ENCODE measurements around the gene VEZT. TPM values are rescaled to one million over a fixed set of nuclear protein-coding genes. Genes with fewer than 3 reads are reported as not detected.

VEZT gene
- total and polyA plus RNA-seq, 9 donors = 31.2 to 67.7 (median 52.8) TPM

- peaks cover 21% of the 10 kb centered on the region for H3K4me1 ChIP-seq (ENCODE audit: insufficient read depth)
- 22 to 35% (median 30%) methylated on average over 3 of the region's 3 CpGs for WGBS, 3 donors
- intact Hi-C loops (cut with DNase I) = no loop called here
Measured at GRCh38 chr12:95202691-95203486, 14.7 kb upstream of the VEZT start.

GRCh38 chr12:95203487-95204030, 14.0 kb upstream of the VEZT start:
- Histone ChIP-seq H3K4me1 (ENCODE audit: insufficient read depth) (peaks cover 21% of the 10 kb centered on the region), H3K36me3 (no peaks in the 10 kb centered on the region), H3K9me3 (no peaks in the 10 kb centered on the region), H3K27ac (peak overlapping the region; percentile 61 to 75), H3K4me3 (no peak overlapping the region), H3K27me3 (no peaks in the 10 kb centered on the region)
- intact Hi-C loops (cut with DNase I) = no loop called here
- DNase-seq = no peak
- 3 to 13% (median 5%) methylated on average over 1 of the region's 1 CpG for WGBS, 3 donors
- TF ChIP-seq CTCF (IDR thresholded peaks at IDR 0.05) (no peak), POLR2A (IDR thresholded peaks at IDR 0.05) (no peak), EP300 (IDR thresholded peaks at IDR 0.05) (no peak)

More at GRCh38 chr12:95202691-95203486, 14.7 kb upstream of the VEZT start:
- Histone ChIP-seq H3K27me3 (no peaks in the 10 kb centered on the region), H3K9me3 (no peaks in the 10 kb centered on the region), H3K4me3 (no peak overlapping the region), H3K27ac (peak overlapping the region in 1 of 2 donors; percentile 75), H3K36me3 (no peaks in the 10 kb centered on the region)
- TF ChIP-seq CTCF (IDR thresholded peaks at IDR 0.05) (no peak), POLR2A (IDR thresholded peaks at IDR 0.05) (no peak), EP300 (IDR thresholded peaks at IDR 0.05) (no peak)
- DNase-seq = no peak

- Histone ChIP-seq H3K4me1 (ENCODE audit: insufficient read depth) (peaks cover 20% of the 10 kb centered on the region), H3K4me3 (no peak overlapping the region), H3K27ac (peak overlapping the region; percentile 61 to 75), H3K36me3 (no peaks in the 10 kb centered on the region), H3K27me3 (no peaks in the 10 kb centered on the region), H3K9me3 (no peaks in the 10 kb centered on the region)
- intact Hi-C loops (cut with DNase I) = no loop called here
- 68 to 75% (median 71%) methylated on average over 11 of the region's 11 CpGs for WGBS, 3 donors
- peak; percentile 36 to 74 (median 57) for DNase-seq
- TF ChIP-seq POLR2A (IDR thresholded peaks at IDR 0.05) = peak; percentile 12
- TF ChIP-seq EP300 (IDR thresholded peaks at IDR 0.05) = no peak
Measured at GRCh38 chr12:95204141-95204866, 13.3 kb upstream of the VEZT start.

- WGBS, 3 donors = 93 to 97% (median 97%) methylated on average over 2 of the region's 2 CpGs
- no peaks in the 10 kb centered on the region for H3K9me3 ChIP-seq
- DNase-seq = no peak
- peaks cover 17% of the 10 kb centered on the region for H3K4me1 ChIP-seq (ENCODE audit: insufficient read depth)
- H3K27ac ChIP-seq = peak overlapping the region; percentile 61 to 75
- no peaks in the 10 kb centered on the region for H3K27me3 ChIP-seq
- TF ChIP-seq POLR2A (IDR thresholded peaks at IDR 0.05) = no peak
- no peak for TF ChIP-seq CTCF (IDR thresholded peaks at IDR 0.05)
- TF ChIP-seq EP300 (IDR thresholded peaks at IDR 0.05) = no peak
- intact Hi-C loops (cut with DNase I) = loop anchor here in 1 of 4 donors (5.0 kb wide), 1 partner anchor 43 kb away; no protein-coding TSS in a partner anchor
- no peak overlapping the region for H3K4me3 ChIP-seq
- H3K36me3 ChIP-seq = no peaks in the 10 kb centered on the region
Measured at GRCh38 chr12:95205016-95205624, 12.5 kb upstream of the VEZT start.

Data from ovary (tissue), 9 donors.